PC-3 (cell line): ENCODE results near the gene NPAS2. TPM values are rescaled to one million over a fixed set of nuclear protein-coding genes. Genes with fewer than 3 reads are reported as not detected.
A peak's percentile ranks its signal among the peaks of the same experiment; 100 is the strongest.

Experiments used
- ATAC-seq: fragments of 200-7000 bp; cut with Tn5 transposase; 2 replicates; pipeline ENCODE4 v1.9.1; 2020; ENCODE audit warnings: mild to moderate bottlenecking, moderate library complexity
- BruUV-seq: library from RNA; stranded (reverse); fragments of 400-500 nt; replicated peaks from 2 replicates; lab custom pipeline; 2021; lab: Mats Ljungman, UMichigan
- CTCF ChIA-PET: fragments of 300-600 bp; sonication (Branson Sonifier 250); formaldehyde crosslinking; loops from one replicate; lab custom pipeline; 2022; ENCODE audit warnings: antibody characterized with exemption; lab: Charles Lee
- POLR2A ChIA-PET: fragments of 300-600 bp; sonication (Branson Sonifier 250); formaldehyde crosslinking; loops from one replicate; lab custom pipeline; 2022; ENCODE audit warnings: antibody characterized with exemption; ENCODE audit not compliant: unreplicated experiment; lab: Charles Lee
- DNase-seq: peaks from one replicate; pipeline ENCODE4 v3.0.0-alpha.2; 2015
- H2AFZ ChIP-seq: fragments of 300-600 bp; sonication (generic); 2 replicates; pipeline ENCODE4 v1.6.0; 2016; ENCODE audit warnings: antibody characterized with exemption, low read length
- H3F3A ChIP-seq: fragments of 300-600 bp; sonication (generic); one replicate; pipeline ENCODE4 v1.6.0; 2017; ENCODE audit warnings: antibody characterized with exemption, low read length, control low read depth, mild to moderate bottlenecking; ENCODE audit not compliant: unreplicated experiment
- H3K27ac ChIP-seq: fragments of 300-600 bp; sonication (generic); 2 replicates; pipeline ENCODE4 v1.5.1; 2016; ENCODE audit warnings: mild to moderate bottlenecking, low read length
- H3K27me3 ChIP-seq: fragments of 300-600 bp; sonication (generic); 2 replicates; pipeline ENCODE4 v1.6.1; 2016; ENCODE audit warnings: low read length, mixed read lengths
- H3K36me3 ChIP-seq: fragments of 300-600 bp; sonication (generic); 2 replicates; pipeline ENCODE4 v1.6.1; 2016; ENCODE audit warnings: low read depth, mixed run types, low read length, mixed read lengths
- H3K4me1 ChIP-seq: fragments of 300-600 bp; sonication (generic); 2 replicates; pipeline ENCODE4 v1.5.1; 2016; ENCODE audit warnings: low read length; ENCODE audit not compliant: insufficient read depth
- H3K4me2 ChIP-seq: fragments of 300-600 bp; sonication (generic); 2 replicates; pipeline ENCODE4 v1.6.0; 2016; ENCODE audit warnings: low read length
- H3K4me3 ChIP-seq: fragments of 300-600 bp; sonication (generic); 2 replicates; pipeline ENCODE4 v1.5.1; 2016; ENCODE audit warnings: mild to moderate bottlenecking, low read length, mixed read lengths
- H3K79me2 ChIP-seq: fragments of 300-600 bp; sonication (generic); 2 replicates; pipeline ENCODE4 v1.6.1; 2017; ENCODE audit warnings: low read length, mixed read lengths
- H3K9ac ChIP-seq: fragments of 300-600 bp; sonication (generic); 2 replicates; pipeline ENCODE4 v1.6.0; 2016; ENCODE audit warnings: mild to moderate bottlenecking, low read length
- H3K9me2 ChIP-seq: fragments of 300-600 bp; sonication (generic); replicated peaks from 2 replicates; pipeline ENCODE4 v1.6.1; 2016; ENCODE audit warnings: mixed run types, low read length, mixed read lengths
- H3K9me3 ChIP-seq: fragments of 300-600 bp; sonication (generic); 2 replicates; pipeline ENCODE4 v1.6.1; 2016; ENCODE audit warnings: low read length, mixed read lengths
- H4K20me1 ChIP-seq: fragments of 300-600 bp; sonication (generic); 2 replicates; pipeline ENCODE4 v1.6.1; 2016; ENCODE audit warnings: low read length, mixed read lengths
- CTCF ChIP-seq: fragments of 300-600 bp; sonication (generic); conservative IDR thresholded peaks from 2 replicates; pipeline ENCODE4 v1.5.1; 2017; ENCODE audit warnings: antibody characterized with exemption, low read depth, mild to moderate bottlenecking, low read length
- EZH2 ChIP-seq: fragments of 300-600 bp; sonication (generic); IDR thresholded peaks from one replicate; pipeline ENCODE4 v1.6.1; 2017; ENCODE audit warnings: antibody characterized with exemption, mild to moderate bottlenecking, low read length; ENCODE audit not compliant: unreplicated experiment
- EZH2phosphoT487 ChIP-seq: fragments of 300-600 bp; sonication (generic); IDR thresholded peaks from 2 replicates; pipeline ENCODE4 v1.6.1; 2018; ENCODE audit warnings: mild to moderate bottlenecking, antibody characterized with exemption, low read length, borderline replicate concordance
- intact Hi-C: fragments of 100-400 bp; cut with micrococcal nuclease; formaldehyde crosslinking; loops from 2 replicates; pipeline ENCODE4 v1.9.0; 2023
- total RNA-seq: library from RNA; depleted of rRNA; stranded (reverse); fragments of >200 nt; gene quantifications from 2 replicates; pipeline ENCODE4 v1.2.3, GENCODE V29; 2014

NPAS2 gene
- total RNA-seq, 1 experiment from 2014 or later, result 55.4 TPM

- no peaks in the 10 kb centered on the region for H3K27me3 ChIP-seq
These were observed 68.7 kb downstream of the NPAS2 start for GRCh38 chr2:100888601-100889000.

GRCh38 chr2:100889286-100889685 is 69.3 kb downstream of the NPAS2 start:
- DNase-seq (no peak), ATAC-seq (no peak)
- no peaks in the 10 kb centered on the region for H3K9me3 ChIP-seq
- no peaks in the 10 kb centered on the region for H3K27me3 ChIP-seq
- no peak overlapping the region for H3K4me3 ChIP-seq
- H3K36me3 ChIP-seq, result peaks cover 16% of the 10 kb centered on the region
- H4K20me1 ChIP-seq, result no peaks in the 10 kb centered on the region
- H3K9me2 ChIP-seq, result no peaks in the 10 kb centered on the region
- peaks cover 60% of the 10 kb centered on the region for H3K4me1 ChIP-seq
- TF ChIP-seq EZH2phosphoT487, result no peak
- TF ChIP-seq CTCF, result no peak
- TF ChIP-seq EZH2, result no peak
- H3K9ac ChIP-seq, result no peak overlapping the region
- intact Hi-C loops, result no loop called here
- peaks cover 74% of the 10 kb centered on the region for H3K79me2 ChIP-seq
- H3F3A ChIP-seq, result peaks cover 10% of the 10 kb centered on the region
- no peak overlapping the region for H3K4me2 ChIP-seq
- no peak overlapping the region for H3K27ac ChIP-seq
- H2AFZ ChIP-seq, result no peak overlapping the region
- POLR2A ChIA-PET, result no interaction called here
- no TSS peak for BruUV-seq
- CTCF ChIA-PET, result no interaction called here

More at GRCh38 chr2:100888601-100889000, 68.7 kb downstream of the NPAS2 start:
- Histone ChIP-seq H3K4me1 (peaks cover 61% of the 10 kb centered on the region), H3K79me2 (peaks cover 75% of the 10 kb centered on the region), H3K4me2 (no peak overlapping the region), H3K9ac (no peak overlapping the region), H3K36me3 (peaks cover 14% of the 10 kb centered on the region), H3K27ac (peak overlapping the region; percentile 75), H3K9me2 (no peaks in the 10 kb centered on the region), H3K9me3 (no peaks in the 10 kb centered on the region), H3K4me3 (no peak overlapping the region), H2AFZ (no peak overlapping the region), H3F3A (peaks cover 10% of the 10 kb centered on the region), H4K20me1 (no peaks in the 10 kb centered on the region)
- ChIA-PET POLR2A (interaction anchor here (0.7 kb wide), 1 partner anchor 69 kb away, joined by 9 read pairs; no protein-coding TSS in a partner anchor), CTCF (no interaction called here)
- DNase-seq (no peak), ATAC-seq (no peak)
- intact Hi-C loops, result no loop called here
- no peak for TF ChIP-seq EZH2
- no peak for TF ChIP-seq CTCF
- no peak for TF ChIP-seq EZH2phosphoT487
- no TSS peak for BruUV-seq

GRCh38 chr2:100891906-100892642 is 72.1 kb downstream of the NPAS2 start:
- H3K9me3 ChIP-seq, result no peaks in the 10 kb centered on the region
- no peak overlapping the region for H3K4me3 ChIP-seq
- ChIA-PET CTCF (no interaction called here), POLR2A (no interaction called here)
- H3F3A ChIP-seq, result peaks cover 10% of the 10 kb centered on the region
- H3K9ac ChIP-seq, result peak overlapping the region; percentile 74
- no peaks in the 10 kb centered on the region for H3K9me2 ChIP-seq
- H3K79me2 ChIP-seq, result peaks cover 77% of the 10 kb centered on the region
- TF ChIP-seq EZH2phosphoT487 (no peak), EZH2 (no peak), CTCF (no peak)
- intact Hi-C loops, result no loop called here
- DNase-seq (peak; percentile 82), ATAC-seq (peak; percentile 56)
- H3K27ac ChIP-seq, result peak overlapping the region; percentile 95
- H3K4me2 ChIP-seq, result peak overlapping the region; percentile 31
- H3K36me3 ChIP-seq, result peaks cover 19% of the 10 kb centered on the region
- no peak overlapping the region for H2AFZ ChIP-seq
- H4K20me1 ChIP-seq, result no peaks in the 10 kb centered on the region
- peaks cover 64% of the 10 kb centered on the region for H3K4me1 ChIP-seq
- no TSS peak for BruUV-seq
- no peaks in the 10 kb centered on the region for H3K27me3 ChIP-seq
